ENCODE data around the gene CNOT4. TPM values are rescaled to one million over a fixed set of nuclear protein-coding genes. Genes with fewer than 3 reads are reported as not detected.

The CNOT4 gene
- 25.4 TPM for total RNA-seq

GRCh38 chr7:135509839-135510591, at the start of gene CNOT4:
Gene CNOT4, minus strand, starts transcription at chr7:135510102. Its CDS starts 71,771 bp downstream, at chr7:135438331.

GRCh38 chr7:135557455-135558336, 47.8 kb upstream of the CNOT4 start, which contains the start of gene NUP205:
Gene NUP205, plus strand, starts transcription at chr7:135557917. Its CDS starts 28 bp downstream, at chr7:135557945.

Other genes with a start within 250 kb of the CNOT4 start
- 44.5 TPM for gene NUP205, start 47.8 kb upstream of the CNOT4 start, total RNA-seq
- 26.5 TPM for gene STMP1, start 152.4 kb upstream of the CNOT4 start, total RNA-seq
- 18.9 TPM for gene SLC13A4, start 218.1 kb upstream of the CNOT4 start, total RNA-seq
- gene FAM180A, start 238.7 kb upstream of the CNOT4 start, total RNA-seq = not detected